Upper lobe of left lung (tissue), 4 donors: ENCODE results near the gene CDSN.

ENCODE experiments used
- CTCF ChIP-seq, 6 experiments: fragments of 450-650 bp in 4 of 6; fragments of 200-600 bp in 2 of 6; sonication (generic) in 2 of 6; IDR thresholded peaks; one replicate each; pipeline ENCODE4 v1.5.1; 2016 to 2019; ENCODE audit warnings: antibody characterized with exemption in 6 of 6
- POLR2A ChIP-seq, 4 donors: fragments of 450-650 bp; IDR thresholded peaks; one replicate each; pipeline ENCODE4 v1.5.1; 2016 to 2017; ENCODE audit warnings: antibody characterized with exemption in 4 of 4, mild to moderate bottlenecking in 2 of 4
- POLR2AphosphoS5 ChIP-seq, 2 donors: sonication (generic); formaldehyde crosslinking; IDR thresholded peaks; one replicate each; pipeline ENCODE4 v1.5.1; 2017; ENCODE audit warnings: antibody characterized with exemption in 2 of 2

- TF ChIP-seq CTCF (IDR thresholded peaks at IDR 0.05) = no peak
- no peak for TF ChIP-seq POLR2A (IDR thresholded peaks at IDR 0.05)
- no peak for TF ChIP-seq POLR2AphosphoS5 (IDR thresholded peaks at IDR 0.05)
These were observed 20.4 kb upstream of the CDSN start for GRCh38 chr6:31140643-31141042.
